ENCODE data around the gene IL25.
"Not testable (repeated sequence)": the region's sequence is repeated elsewhere in the genome, so short reads cannot be mapped to it uniquely, and the experiment has no call there.

IL25 gene

GRCh38 chr14:23388996-23389395 lies 16.4 kb downstream of the IL25 start:
- DNase-seq: no peak
- ATAC-seq: no peak

- DNase-seq (no peak), ATAC-seq (no peak)
These were observed 16.8 kb downstream of the IL25 start for GRCh38 chr14:23389396-23389795.

- DNase-seq, ATAC-seq: not testable (repeated sequence)
These were observed 17.3 kb downstream of the IL25 start for GRCh38 chr14:23389871-23390270.

GRCh38 chr14:23392613-23393012 lies 20.0 kb downstream of the IL25 start:
- ATAC-seq: no peak
- no peak for DNase-seq

GRCh38 chr14:23396126-23396525 lies 23.5 kb downstream of the IL25 start:
- ATAC-seq: no peak

GRCh38 chr14:23396781-23397407 lies 24.3 kb downstream of the IL25 start:
- no peak for DNase-seq
- ATAC-seq: no peak

More at GRCh38 chr14:23396126-23396525, 23.5 kb downstream of the IL25 start:
- no peak for DNase-seq

- no peak for ATAC-seq
- DNase-seq: no peak
These were observed 25.7 kb downstream of the IL25 start for GRCh38 chr14:23398348-23398747.

GRCh38 chr14:23399136-23399535 lies 26.5 kb downstream of the IL25 start:
- no peak for ATAC-seq
- no peak for DNase-seq

- DNase-seq (no peak), ATAC-seq (no peak)
These were observed 27.0 kb downstream of the IL25 start for GRCh38 chr14:23399591-23399990.

- ATAC-seq, DNase-seq: not testable (repeated sequence)
These were observed 28.0 kb downstream of the IL25 start for GRCh38 chr14:23400496-23401149.

- no peak for DNase-seq
- ATAC-seq: no peak
These were observed 28.7 kb downstream of the IL25 start for GRCh38 chr14:23401291-23401690.

GRCh38 chr14:23402296-23403138 lies 29.9 kb downstream of the IL25 start:
- no peak for DNase-seq
- no peak for ATAC-seq

GRCh38 chr14:23403139-23403438 lies 30.5 kb downstream of the IL25 start:
- ATAC-seq: no peak
- no peak for DNase-seq

GRCh38 chr14:23403908-23404307 lies 31.3 kb downstream of the IL25 start:
- DNase-seq (no peak), ATAC-seq (no peak)

GRCh38 chr14:23404331-23404900 lies 31.8 kb downstream of the IL25 start:
- DNase-seq: no peak
- no peak for ATAC-seq

GRCh38 chr14:23405096-23405495 lies 32.5 kb downstream of the IL25 start:
- DNase-seq: no peak
- ATAC-seq: no peak

- ATAC-seq (no peak), DNase-seq (no peak)
These were observed 33.0 kb downstream of the IL25 start for GRCh38 chr14:23405516-23406025.

GRCh38 chr14:23406244-23406643 lies 33.6 kb downstream of the IL25 start:
- DNase-seq (no peak), ATAC-seq (no peak)

- DNase-seq (no peak), ATAC-seq (no peak)
These were observed 34.2 kb downstream of the IL25 start for GRCh38 chr14:23406725-23407355.

- ATAC-seq (no peak), DNase-seq (no peak)
These were observed 35.1 kb downstream of the IL25 start, which contains the start of gene MYH6 for GRCh38 chr14:23407516-23408306. Gene MYH6, minus strand, starts transcription at chr14:23408273. Its CDS starts 1,050 bp downstream, at chr14:23407223.

GRCh38 chr14:23408307-23408630 lies 35.7 kb downstream of the IL25 start:
- ATAC-seq (no peak), DNase-seq (no peak)
